ENCODE data around the gene CACNA1D. TPM values are rescaled to one million over a fixed set of nuclear protein-coding genes. Genes with fewer than 3 reads are reported as not detected.

Gene CACNA1D
- total RNA-seq, 1 experiment from 2014 or later: not detected

- Histone ChIP-seq H3K79me2 (ENCODE audit: low read length) (no peaks in the 10 kb centered on the region), H3K4me2 (ENCODE audit: low read depth, low read length, poor library complexity, severe bottlenecking) (no peak overlapping the region), H3K27me3 (ENCODE audit: low read length) (no peaks in the 10 kb centered on the region), H3K36me3 (ENCODE audit: insufficient read depth, low read length) (no peaks in the 10 kb centered on the region), H3K4me1 (ENCODE audit: low read length) (no peaks in the 10 kb centered on the region), H2AFZ (ENCODE audit: low read length) (no peak overlapping the region), H3K4me3 (ENCODE audit: low read length) (no peak overlapping the region), H3K27ac (ENCODE audit: low read length) (no peak overlapping the region), H3K9me2 (replicated peaks; ENCODE audit: insufficient read depth, low read length) (no peaks in the 10 kb centered on the region), H3K9me3 (ENCODE audit: low read length) (no peaks in the 10 kb centered on the region), H3K9ac (ENCODE audit: low read length) (no peak overlapping the region), H4K20me1 (ENCODE audit: insufficient read depth, low read depth, low read length) (no peaks in the 10 kb centered on the region)
- no peak for DNase-seq
These were observed 49.9 kb downstream of the CACNA1D start for GRCh38 chr3:53544357-53544756.

- no peak for DNase-seq
- Histone ChIP-seq H3K4me3 (ENCODE audit: low read length) (no peak overlapping the region), H3K9me2 (replicated peaks; ENCODE audit: insufficient read depth, low read length) (no peaks in the 10 kb centered on the region), H2AFZ (ENCODE audit: low read length) (no peak overlapping the region), H3K4me2 (ENCODE audit: low read depth, low read length, poor library complexity, severe bottlenecking) (no peak overlapping the region), H3K36me3 (ENCODE audit: insufficient read depth, low read length) (no peaks in the 10 kb centered on the region), H3K27ac (ENCODE audit: low read length) (no peak overlapping the region), H3K4me1 (ENCODE audit: low read length) (no peaks in the 10 kb centered on the region), H3K9me3 (ENCODE audit: low read length) (no peaks in the 10 kb centered on the region), H4K20me1 (ENCODE audit: insufficient read depth, low read depth, low read length) (no peaks in the 10 kb centered on the region), H3K27me3 (ENCODE audit: low read length) (no peaks in the 10 kb centered on the region), H3K9ac (ENCODE audit: low read length) (no peak overlapping the region), H3K79me2 (ENCODE audit: low read length) (no peaks in the 10 kb centered on the region)
These were observed 51.0 kb downstream of the CACNA1D start for GRCh38 chr3:53545310-53545995.

- Histone ChIP-seq H3K36me3 (ENCODE audit: insufficient read depth, low read length) (no peaks in the 10 kb centered on the region), H3K27me3 (ENCODE audit: low read length) (no peaks in the 10 kb centered on the region), H3K4me3 (ENCODE audit: low read length) (no peak overlapping the region), H2AFZ (ENCODE audit: low read length) (no peak overlapping the region), H3K79me2 (ENCODE audit: low read length) (no peaks in the 10 kb centered on the region), H3K27ac (ENCODE audit: low read length) (no peak overlapping the region), H3K9me3 (ENCODE audit: low read length) (no peaks in the 10 kb centered on the region), H3K4me1 (ENCODE audit: low read length) (no peaks in the 10 kb centered on the region), H3K9me2 (replicated peaks; ENCODE audit: insufficient read depth, low read length) (no peaks in the 10 kb centered on the region), H4K20me1 (ENCODE audit: insufficient read depth, low read depth, low read length) (no peaks in the 10 kb centered on the region), H3K9ac (ENCODE audit: low read length) (no peak overlapping the region), H3K4me2 (ENCODE audit: low read depth, low read length, poor library complexity, severe bottlenecking) (no peak overlapping the region)
- DNase-seq: no peak
These were observed 51.6 kb downstream of the CACNA1D start for GRCh38 chr3:53545996-53546359.

- Histone ChIP-seq H3K9me3 (ENCODE audit: low read length) (no peaks in the 10 kb centered on the region), H3K36me3 (ENCODE audit: insufficient read depth, low read length) (no peaks in the 10 kb centered on the region), H3K79me2 (ENCODE audit: low read length) (no peaks in the 10 kb centered on the region), H3K27me3 (ENCODE audit: low read length) (no peaks in the 10 kb centered on the region), H2AFZ (ENCODE audit: low read length) (no peak overlapping the region), H3K27ac (ENCODE audit: low read length) (no peak overlapping the region), H3K9me2 (replicated peaks; ENCODE audit: insufficient read depth, low read length) (no peaks in the 10 kb centered on the region), H3K9ac (ENCODE audit: low read length) (no peak overlapping the region), H3K4me3 (ENCODE audit: low read length) (no peak overlapping the region), H3K4me1 (ENCODE audit: low read length) (no peaks in the 10 kb centered on the region), H3K4me2 (ENCODE audit: low read depth, low read length, poor library complexity, severe bottlenecking) (no peak overlapping the region), H4K20me1 (ENCODE audit: insufficient read depth, low read depth, low read length) (no peaks in the 10 kb centered on the region)
- no peak for DNase-seq
These were observed 52.9 kb downstream of the CACNA1D start for GRCh38 chr3:53547327-53547726.

GRCh38 chr3:53550005-53550620 lies 55.7 kb downstream of the CACNA1D start:
- no peaks in the 10 kb centered on the region for H4K20me1 ChIP-seq (ENCODE audit: insufficient read depth, low read depth, low read length)
- no peak overlapping the region for H3K9ac ChIP-seq (ENCODE audit: low read length)
- no peak overlapping the region for H3K4me2 ChIP-seq (ENCODE audit: low read depth, low read length, poor library complexity, severe bottlenecking)
- H3K27me3 ChIP-seq (ENCODE audit: low read length): no peaks in the 10 kb centered on the region
- 0 out of 2 replicates have a peak, but pooled peaks cover 2% of the 10 kb centered on the region for H3K4me1 ChIP-seq (ENCODE audit: low read length)
- no peak overlapping the region for H3K4me3 ChIP-seq (ENCODE audit: low read length)
- no peaks in the 10 kb centered on the region for H3K36me3 ChIP-seq (ENCODE audit: insufficient read depth, low read length)
- no peaks in the 10 kb centered on the region for H3K9me3 ChIP-seq (ENCODE audit: low read length)
- DNase-seq: no peak
- H2AFZ ChIP-seq (ENCODE audit: low read length): no peak overlapping the region
- H3K27ac ChIP-seq (ENCODE audit: low read length): no peak overlapping the region
- H3K79me2 ChIP-seq (ENCODE audit: low read length): no peaks in the 10 kb centered on the region
- H3K9me2 ChIP-seq (replicated peaks; ENCODE audit: insufficient read depth, low read length): no peaks in the 10 kb centered on the region

- Histone ChIP-seq H4K20me1 (ENCODE audit: insufficient read depth, low read depth, low read length) (no peaks in the 10 kb centered on the region), H3K9ac (ENCODE audit: low read length) (no peak overlapping the region), H3K4me1 (ENCODE audit: low read length) (0 out of 2 replicates have a peak, but pooled peaks cover 2% of the 10 kb centered on the region), H3K27ac (ENCODE audit: low read length) (no peak overlapping the region), H3K79me2 (ENCODE audit: low read length) (no peaks in the 10 kb centered on the region), H3K4me3 (ENCODE audit: low read length) (no peak overlapping the region), H3K9me2 (replicated peaks; ENCODE audit: insufficient read depth, low read length) (no peaks in the 10 kb centered on the region), H2AFZ (ENCODE audit: low read length) (no peak overlapping the region), H3K36me3 (ENCODE audit: insufficient read depth, low read length) (no peaks in the 10 kb centered on the region), H3K9me3 (ENCODE audit: low read length) (no peaks in the 10 kb centered on the region), H3K27me3 (ENCODE audit: low read length) (no peaks in the 10 kb centered on the region), H3K4me2 (ENCODE audit: low read depth, low read length, poor library complexity, severe bottlenecking) (no peak overlapping the region)
- DNase-seq: no peak
These were observed 56.9 kb downstream of the CACNA1D start for GRCh38 chr3:53551324-53551723.

- H3K4me3 ChIP-seq (ENCODE audit: low read length): no peak overlapping the region
- DNase-seq: no peak
- no peak overlapping the region for H2AFZ ChIP-seq (ENCODE audit: low read length)
- H3K4me2 ChIP-seq (ENCODE audit: low read depth, low read length, poor library complexity, severe bottlenecking): no peak overlapping the region
- no peaks in the 10 kb centered on the region for H3K27me3 ChIP-seq (ENCODE audit: low read length)
- H3K9me3 ChIP-seq (ENCODE audit: low read length): no peaks in the 10 kb centered on the region
- H3K9me2 ChIP-seq (replicated peaks; ENCODE audit: insufficient read depth, low read length): no peaks in the 10 kb centered on the region
- no peaks in the 10 kb centered on the region for H3K79me2 ChIP-seq (ENCODE audit: low read length)
- no peaks in the 10 kb centered on the region for H4K20me1 ChIP-seq (ENCODE audit: insufficient read depth, low read depth, low read length)
- no peak overlapping the region for H3K9ac ChIP-seq (ENCODE audit: low read length)
- H3K27ac ChIP-seq (ENCODE audit: low read length): no peak overlapping the region
- no peaks in the 10 kb centered on the region for H3K36me3 ChIP-seq (ENCODE audit: insufficient read depth, low read length)
- H3K4me1 ChIP-seq (ENCODE audit: low read length): 0 out of 2 replicates have a peak, but pooled peaks cover 2% of the 10 kb centered on the region
These were observed 58.3 kb downstream of the CACNA1D start for GRCh38 chr3:53552730-53553129.

- no peaks in the 10 kb centered on the region for H3K27me3 ChIP-seq (ENCODE audit: low read length)
- no peak overlapping the region for H3K27ac ChIP-seq (ENCODE audit: low read length)
- H3K4me2 ChIP-seq (ENCODE audit: low read depth, low read length, poor library complexity, severe bottlenecking): no peak overlapping the region
- no peaks in the 10 kb centered on the region for H3K9me2 ChIP-seq (replicated peaks; ENCODE audit: insufficient read depth, low read length)
- H2AFZ ChIP-seq (ENCODE audit: low read length): no peak overlapping the region
- no peaks in the 10 kb centered on the region for H3K36me3 ChIP-seq (ENCODE audit: insufficient read depth, low read length)
- no peak overlapping the region for H3K4me3 ChIP-seq (ENCODE audit: low read length)
- H3K9ac ChIP-seq (ENCODE audit: low read length): no peak overlapping the region
- no peaks in the 10 kb centered on the region for H3K79me2 ChIP-seq (ENCODE audit: low read length)
- no peaks in the 10 kb centered on the region for H4K20me1 ChIP-seq (ENCODE audit: insufficient read depth, low read depth, low read length)
- no peaks in the 10 kb centered on the region for H3K9me3 ChIP-seq (ENCODE audit: low read length)
- H3K4me1 ChIP-seq (ENCODE audit: low read length): 0 out of 2 replicates have a peak, but pooled peaks cover 2% of the 10 kb centered on the region
- DNase-seq: no peak
These were observed 58.8 kb downstream of the CACNA1D start for GRCh38 chr3:53553200-53553599.

Measured in Karpas-422 (cell line).